ENCODE data around the gene EPHX1.

The EPHX1 gene

DNA sequence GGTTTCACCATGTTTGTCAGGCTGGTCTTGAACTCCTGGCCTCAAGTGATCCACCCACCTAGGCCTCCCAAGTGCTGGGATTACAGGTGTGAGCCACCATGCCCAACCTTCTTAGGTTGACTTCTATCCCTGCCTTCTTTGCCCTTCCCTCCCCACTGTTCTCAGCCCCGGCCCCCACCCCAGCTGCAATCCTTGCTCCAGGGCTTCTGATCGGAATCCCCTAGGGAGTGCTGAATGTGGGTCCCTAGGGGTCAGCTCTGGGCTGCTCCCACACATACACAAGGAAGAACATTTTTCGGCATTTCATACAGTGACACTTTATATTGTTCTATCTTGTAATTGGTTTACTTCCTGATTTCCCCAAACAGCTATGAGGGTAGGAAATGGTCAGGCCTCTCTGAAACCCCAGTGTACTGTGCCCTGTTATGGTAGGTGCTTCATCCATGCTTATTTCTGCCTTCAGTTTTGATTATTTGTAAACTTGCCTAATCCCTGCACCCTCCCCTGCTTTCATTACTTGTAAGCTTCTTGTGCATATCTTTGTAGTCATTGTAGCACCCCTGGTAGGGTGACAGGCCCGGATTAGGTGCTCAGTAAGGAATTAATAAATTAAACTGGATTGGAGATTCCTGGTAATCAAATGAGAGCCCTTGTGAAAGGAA, 38.1 kb upstream of the EPHX1 start:
- TF ChIP-seq CEBPB (IDR thresholded peaks at IDR 0.05), result no peak
- TF ChIP-seq NFIC (IDR thresholded peaks at IDR 0.05), result no peak
- TF ChIP-seq RAD21 (IDR thresholded peaks at IDR 0.05; ENCODE audit: low read depth), result no peak
- TF ChIP-seq, protein P1, sequence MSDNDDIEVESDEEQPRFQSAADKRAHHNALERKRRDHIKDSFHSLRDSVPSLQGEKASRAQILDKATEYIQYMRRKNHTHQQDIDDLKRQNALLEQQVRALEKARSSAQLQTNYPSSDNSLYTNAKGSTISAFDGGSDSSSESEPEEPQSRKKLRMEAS (IDR thresholded peaks at IDR 0.05), result no peak
- TF ChIP-seq, protein P2, sequence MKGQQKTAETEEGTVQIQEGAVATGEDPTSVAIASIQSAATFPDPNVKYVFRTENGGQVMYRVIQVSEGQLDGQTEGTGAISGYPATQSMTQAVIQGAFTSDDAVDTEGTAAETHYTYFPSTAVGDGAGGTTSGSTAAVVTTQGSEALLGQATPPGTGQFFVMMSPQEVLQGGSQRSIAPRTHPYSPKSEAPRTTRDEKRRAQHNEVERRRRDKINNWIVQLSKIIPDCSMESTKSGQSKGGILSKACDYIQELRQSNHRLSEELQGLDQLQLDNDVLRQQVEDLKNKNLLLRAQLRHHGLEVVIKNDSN (IDR thresholded peaks at IDR 0.05), result no peak
- TF ChIP-seq ZBTB7A (IDR thresholded peaks at IDR 0.05; ENCODE audit: low read depth), result no peak
- TF ChIP-seq YY1 (IDR thresholded peaks at IDR 0.05; ENCODE audit: low read depth), result no peak
- no peak for TF ChIP-seq EGR1 (IDR thresholded peaks at IDR 0.05)
- TF ChIP-seq, protein P3, sequence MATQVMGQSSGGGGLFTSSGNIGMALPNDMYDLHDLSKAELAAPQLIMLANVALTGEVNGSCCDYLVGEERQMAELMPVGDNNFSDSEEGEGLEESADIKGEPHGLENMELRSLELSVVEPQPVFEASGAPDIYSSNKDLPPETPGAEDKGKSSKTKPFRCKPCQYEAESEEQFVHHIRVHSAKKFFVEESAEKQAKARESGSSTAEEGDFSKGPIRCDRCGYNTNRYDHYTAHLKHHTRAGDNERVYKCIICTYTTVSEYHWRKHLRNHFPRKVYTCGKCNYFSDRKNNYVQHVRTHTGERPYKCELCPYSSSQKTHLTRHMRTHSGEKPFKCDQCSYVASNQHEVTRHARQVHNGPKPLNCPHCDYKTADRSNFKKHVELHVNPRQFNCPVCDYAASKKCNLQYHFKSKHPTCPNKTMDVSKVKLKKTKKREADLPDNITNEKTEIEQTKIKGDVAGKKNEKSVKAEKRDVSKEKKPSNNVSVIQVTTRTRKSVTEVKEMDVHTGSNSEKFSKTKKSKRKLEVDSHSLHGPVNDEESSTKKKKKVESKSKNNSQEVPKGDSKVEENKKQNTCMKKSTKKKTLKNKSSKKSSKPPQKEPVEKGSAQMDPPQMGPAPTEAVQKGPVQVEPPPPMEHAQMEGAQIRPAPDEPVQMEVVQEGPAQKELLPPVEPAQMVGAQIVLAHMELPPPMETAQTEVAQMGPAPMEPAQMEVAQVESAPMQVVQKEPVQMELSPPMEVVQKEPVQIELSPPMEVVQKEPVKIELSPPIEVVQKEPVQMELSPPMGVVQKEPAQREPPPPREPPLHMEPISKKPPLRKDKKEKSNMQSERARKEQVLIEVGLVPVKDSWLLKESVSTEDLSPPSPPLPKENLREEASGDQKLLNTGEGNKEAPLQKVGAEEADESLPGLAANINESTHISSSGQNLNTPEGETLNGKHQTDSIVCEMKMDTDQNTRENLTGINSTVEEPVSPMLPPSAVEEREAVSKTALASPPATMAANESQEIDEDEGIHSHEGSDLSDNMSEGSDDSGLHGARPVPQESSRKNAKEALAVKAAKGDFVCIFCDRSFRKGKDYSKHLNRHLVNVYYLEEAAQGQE (IDR thresholded peaks at IDR 0.05; ENCODE audit: low read depth), result no peak
- no peak for TF ChIP-seq FOXM1 (IDR thresholded peaks at IDR 0.05; ENCODE audit: borderline replicate concordance, low read depth)
- TF ChIP-seq EP300 (IDR thresholded peaks at IDR 0.05; ENCODE audit: borderline replicate concordance), result no peak
- TF ChIP-seq TEAD4 (IDR thresholded peaks at IDR 0.05), result no peak
- TF ChIP-seq CREB1 (IDR thresholded peaks at IDR 0.05; ENCODE audit: low read depth), result no peak
- no peak for TF ChIP-seq TAF1 (IDR thresholded peaks at IDR 0.05; ENCODE audit: low read depth)

DNA sequence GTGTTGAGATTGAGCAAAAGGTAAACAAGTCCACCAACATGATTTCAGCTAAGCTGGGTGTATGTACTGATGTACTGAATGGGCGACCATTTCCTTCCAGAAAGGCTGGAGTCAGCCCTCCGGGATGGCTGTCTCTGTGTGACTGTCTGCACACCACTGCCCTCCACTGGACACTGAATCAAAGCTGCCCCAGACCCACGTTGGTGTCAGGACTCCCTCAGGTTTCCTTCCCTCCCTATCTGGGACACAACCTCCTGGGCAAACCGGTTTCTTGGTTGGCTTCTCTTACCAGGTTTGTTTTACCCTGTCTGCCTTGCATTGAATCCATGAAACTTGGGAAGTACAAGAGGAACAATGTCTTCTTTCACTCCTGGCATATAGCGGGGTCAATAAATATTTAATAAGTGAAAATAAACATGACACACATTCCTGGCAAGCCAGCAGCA, 37.6 kb upstream of the EPHX1 start:
- TF ChIP-seq, protein P1 (IDR thresholded peaks at IDR 0.05), result peak; percentile 59; the same call in 1 of the 2 replicates
- TF ChIP-seq NFIC (IDR thresholded peaks at IDR 0.05) (peak; percentile 67), FOXM1 (IDR thresholded peaks at IDR 0.05; ENCODE audit: borderline replicate concordance, low read depth) (no peak), YY1 (IDR thresholded peaks at IDR 0.05; ENCODE audit: low read depth) (peak; percentile 85), CEBPB (IDR thresholded peaks at IDR 0.05) (peak; percentile 13; the same call in 1 of the 2 replicates), EP300 (IDR thresholded peaks at IDR 0.05; ENCODE audit: borderline replicate concordance) (peak; percentile 30; the same call in 1 of the 2 replicates), RAD21 (IDR thresholded peaks at IDR 0.05; ENCODE audit: low read depth) (peak; percentile 99), TEAD4 (IDR thresholded peaks at IDR 0.05) (0 out of 2 replicates have a peak, but pooled peaks have one; percentile 11)
- TF ChIP-seq, protein P2 (IDR thresholded peaks at IDR 0.05), result no peak
- TF ChIP-seq, protein P3 (IDR thresholded peaks at IDR 0.05; ENCODE audit: low read depth), result no peak

DNA sequence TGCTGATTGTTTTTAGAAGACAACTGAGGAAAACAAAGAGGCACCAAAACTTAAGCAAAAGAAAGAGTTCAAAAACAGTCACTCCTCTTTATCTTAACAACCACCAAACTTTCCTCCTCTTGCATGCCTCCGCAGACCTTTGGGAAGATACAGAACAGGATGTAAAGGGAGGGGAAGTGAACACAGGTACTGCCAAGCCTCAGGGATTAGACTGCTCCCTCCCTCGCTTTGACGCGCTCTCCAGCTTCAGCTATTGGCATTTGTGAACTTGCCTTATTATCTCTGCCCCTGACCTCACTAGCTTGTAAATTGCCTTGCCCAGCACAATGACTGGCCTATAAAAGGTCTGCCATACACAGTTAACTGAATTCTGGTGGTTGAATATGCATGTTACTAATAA, 37.1 kb upstream of the EPHX1 start:
- TF ChIP-seq FOXM1 (IDR thresholded peaks at IDR 0.05; ENCODE audit: borderline replicate concordance, low read depth), result no peak
- no peak for TF ChIP-seq TCF12 (IDR thresholded peaks at IDR 0.05; ENCODE audit: low read depth)
- TF ChIP-seq EGR1 (IDR thresholded peaks at IDR 0.05), result no peak
- TF ChIP-seq NFIC (IDR thresholded peaks at IDR 0.05), result no peak
- TF ChIP-seq TEAD4 (IDR thresholded peaks at IDR 0.05), result no peak
- TF ChIP-seq EP300 (IDR thresholded peaks at IDR 0.05; ENCODE audit: borderline replicate concordance), result no peak
- TF ChIP-seq ZBTB7A (IDR thresholded peaks at IDR 0.05; ENCODE audit: low read depth), result no peak
- TF ChIP-seq, protein P3 (IDR thresholded peaks at IDR 0.05; ENCODE audit: low read depth), result no peak
- TF ChIP-seq RAD21 (IDR thresholded peaks at IDR 0.05; ENCODE audit: low read depth), result no peak
- TF ChIP-seq CREB1 (IDR thresholded peaks at IDR 0.05; ENCODE audit: low read depth), result no peak
- TF ChIP-seq, protein P1 (IDR thresholded peaks at IDR 0.05), result no peak
- TF ChIP-seq YY1 (IDR thresholded peaks at IDR 0.05; ENCODE audit: low read depth), result no peak
- TF ChIP-seq, protein P2 (IDR thresholded peaks at IDR 0.05), result no peak
- no peak for TF ChIP-seq CEBPB (IDR thresholded peaks at IDR 0.05)
- no peak for TF ChIP-seq TAF1 (IDR thresholded peaks at IDR 0.05; ENCODE audit: low read depth)
